ENCODE results near the gene PTMS.
A peak's percentile ranks its signal among the peaks of the same experiment; 100 is the strongest.
"Not testable (repeated sequence)": the region's sequence is repeated elsewhere in the genome, so short reads cannot be mapped to it uniquely, and the experiment has no call there.

PTMS gene, protein sequence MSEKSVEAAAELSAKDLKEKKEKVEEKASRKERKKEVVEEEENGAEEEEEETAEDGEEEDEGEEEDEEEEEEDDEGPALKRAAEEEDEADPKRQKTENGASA

GRCh38 chr12:6765634-6766581, at the start of gene PTMS:
PTMS (plus strand) TSS chr12:6766363; CDS start chr12:6766706, 343 bp downstream.
- DNase-seq = no peak

DNA sequence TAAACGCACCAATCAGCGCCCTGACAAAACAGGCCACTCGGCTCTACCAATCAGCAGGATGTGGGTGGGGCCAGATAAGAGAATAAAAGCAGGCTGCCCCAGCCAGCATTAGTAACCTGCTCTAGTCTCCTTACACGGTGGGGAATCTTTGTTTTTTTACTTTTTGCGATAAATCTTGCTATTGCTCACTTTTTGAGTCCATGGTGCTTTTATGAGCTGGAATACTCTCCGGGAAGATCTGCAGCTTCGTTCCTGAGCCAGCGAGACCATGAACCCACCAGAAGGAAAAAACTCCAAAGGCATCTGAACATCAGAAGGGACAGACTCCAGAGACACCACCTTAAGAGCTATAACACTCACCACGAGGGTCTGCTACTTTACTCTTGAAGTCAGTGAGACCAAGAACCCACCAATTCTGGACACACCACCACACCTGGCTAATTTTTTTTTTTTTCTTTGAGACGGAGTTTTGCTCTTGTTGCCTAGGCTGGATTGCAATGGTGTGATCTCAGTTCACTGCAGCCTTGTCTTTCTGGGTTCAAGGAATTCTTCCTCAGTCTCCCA, 49.2 kb upstream of the PTMS start:
- no peak for DNase-seq

GRCh38 chr12:6722863-6723262, 43.3 kb upstream of the PTMS start:
- DNase-seq = no peak

- DNase-seq = peak; percentile 91
Observed at GRCh38 chr12:6723607-6724408, 42.4 kb upstream of the PTMS start, which contains the start of gene COPS7A. COPS7A (plus strand) TSS chr12:6724046; CDS start chr12:6724657, 611 bp downstream.

DNA sequence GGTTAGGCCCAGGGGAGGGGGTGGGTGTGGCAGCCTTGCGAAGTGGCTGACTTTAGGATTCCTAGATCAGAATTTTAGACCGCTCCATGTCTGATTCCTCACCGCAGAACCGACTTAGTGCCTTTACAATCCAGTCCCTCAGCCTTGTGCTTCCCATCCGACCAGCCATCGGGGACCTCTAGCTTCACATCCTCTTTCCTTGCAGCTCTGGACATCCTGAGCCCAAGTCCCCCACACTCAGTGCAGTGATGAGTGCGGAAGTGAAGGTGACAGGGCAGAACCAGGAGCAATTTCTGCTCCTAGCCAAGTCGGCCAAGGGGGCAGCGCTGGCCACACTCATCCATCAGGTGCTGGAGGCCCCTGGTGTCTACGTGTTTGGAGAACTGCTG, 41.8 kb upstream of the PTMS start:
- no peak for DNase-seq

DNA sequence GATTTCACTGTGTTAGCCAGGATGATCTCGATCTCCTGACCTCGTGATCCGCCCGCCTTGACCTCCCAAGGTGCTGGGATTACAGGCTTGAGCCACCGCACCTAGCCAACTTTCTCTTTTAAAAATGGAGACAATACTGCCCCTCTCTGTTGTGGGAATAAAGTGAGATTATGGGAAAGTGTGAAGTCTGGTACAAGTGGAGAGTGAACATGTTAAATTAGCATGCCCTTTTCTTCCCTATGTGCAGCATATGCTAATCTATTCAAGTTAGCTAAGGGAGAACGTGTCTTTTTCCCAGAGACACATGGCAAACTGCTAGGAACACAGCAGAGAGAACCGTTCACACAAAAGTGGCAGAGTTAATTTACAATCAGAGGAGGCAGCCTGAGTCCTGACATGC, 40.8 kb upstream of the PTMS start:
- DNase-seq = no peak

- no peak for DNase-seq
Observed at GRCh38 chr12:6729186-6729585, 37.0 kb upstream of the PTMS start.

GRCh38 chr12:6730169-6730568, 36.0 kb upstream of the PTMS start:
- DNase-seq = no peak

GRCh38 chr12:6734506-6735387, 31.4 kb upstream of the PTMS start:
- DNase-seq = no peak

- peak; percentile 25 for DNase-seq
Observed at GRCh38 chr12:6735448-6736191, 30.5 kb upstream of the PTMS start.

- no peak for DNase-seq
Observed at GRCh38 chr12:6736754-6737153, 29.4 kb upstream of the PTMS start.

DNA sequence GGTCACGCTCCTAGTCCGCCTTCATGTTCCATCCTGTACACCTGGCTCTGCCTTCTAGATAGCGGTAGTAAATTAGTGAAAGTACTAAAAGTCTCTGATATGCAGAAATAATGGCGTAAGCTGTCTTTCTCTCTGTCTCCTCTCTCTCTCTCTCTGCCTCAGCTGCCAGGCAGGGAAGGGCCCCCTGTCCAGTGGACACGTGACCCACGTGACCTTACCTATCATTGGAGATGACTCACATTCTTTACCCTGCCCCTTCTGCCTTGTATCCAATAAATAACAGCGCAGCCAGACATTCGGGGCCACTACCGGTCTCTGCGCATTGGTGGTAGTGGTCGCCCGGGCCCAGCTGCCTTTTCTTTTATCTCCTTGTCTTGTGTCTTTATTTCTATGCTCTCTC, 24.1 kb upstream of the PTMS start:
- not testable (repeated sequence) for DNase-seq

DNA sequence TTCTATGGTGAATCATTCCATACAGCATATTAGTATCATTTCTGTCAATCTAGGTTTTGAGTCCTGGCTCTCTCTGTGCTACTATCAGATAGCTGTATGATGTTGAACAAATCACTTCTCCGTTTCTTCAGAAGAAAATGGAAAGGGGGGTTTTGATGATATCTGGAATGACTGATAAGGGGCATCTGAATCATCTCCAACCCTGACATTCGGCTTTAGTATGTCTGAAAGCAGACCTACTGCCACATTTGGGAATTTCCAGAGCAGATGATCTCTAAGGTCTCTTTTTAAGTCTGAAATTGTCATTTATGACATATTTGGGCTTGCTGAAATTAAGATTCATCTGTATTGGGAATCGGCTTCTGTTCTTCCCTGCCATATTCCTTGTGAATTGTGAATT, 23.3 kb upstream of the PTMS start:
- no peak for DNase-seq

DNA sequence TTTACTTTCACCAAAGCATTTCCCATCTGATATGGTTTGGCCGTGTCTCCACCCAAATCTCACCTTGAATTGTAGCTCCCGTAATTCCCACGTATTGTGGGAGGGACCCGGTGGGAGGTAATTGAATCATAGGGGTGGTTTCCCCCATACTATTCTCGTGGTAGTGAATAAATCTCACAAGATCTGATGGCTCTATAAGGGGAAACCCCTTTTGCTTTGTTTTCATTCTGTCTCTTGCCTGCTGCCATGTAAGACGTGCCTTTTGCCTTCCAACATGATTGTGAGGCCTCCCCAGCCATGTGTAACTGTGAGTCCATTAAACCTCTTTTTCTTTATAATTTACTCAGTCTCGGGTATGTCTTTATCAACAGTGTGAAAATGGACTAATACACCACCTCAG, 22.9 kb upstream of the PTMS start:
- not testable (repeated sequence) for DNase-seq

- no peak for DNase-seq
Observed at GRCh38 chr12:6745741-6746525, 20.2 kb upstream of the PTMS start.

DNA sequence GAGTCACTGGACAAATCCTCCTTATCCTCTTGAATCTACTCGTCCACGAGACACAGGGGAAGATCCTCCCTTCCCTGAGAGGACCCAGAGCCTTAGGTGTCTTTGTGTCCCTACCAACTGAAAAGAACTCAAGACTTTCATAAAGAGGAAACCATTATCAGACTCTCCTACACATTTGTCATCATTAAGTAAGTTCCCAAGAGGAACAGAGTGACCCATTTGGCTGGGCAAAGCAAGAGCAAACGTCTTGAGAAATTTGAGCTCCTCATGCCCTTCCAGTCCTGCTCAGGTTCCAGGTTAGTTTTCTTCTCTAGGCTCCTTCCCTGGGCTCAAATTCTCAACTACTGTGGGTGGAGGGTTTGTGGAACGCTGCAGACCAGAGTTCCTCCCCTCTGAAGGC, 18.9 kb upstream of the PTMS start:
- no peak for DNase-seq

DNA sequence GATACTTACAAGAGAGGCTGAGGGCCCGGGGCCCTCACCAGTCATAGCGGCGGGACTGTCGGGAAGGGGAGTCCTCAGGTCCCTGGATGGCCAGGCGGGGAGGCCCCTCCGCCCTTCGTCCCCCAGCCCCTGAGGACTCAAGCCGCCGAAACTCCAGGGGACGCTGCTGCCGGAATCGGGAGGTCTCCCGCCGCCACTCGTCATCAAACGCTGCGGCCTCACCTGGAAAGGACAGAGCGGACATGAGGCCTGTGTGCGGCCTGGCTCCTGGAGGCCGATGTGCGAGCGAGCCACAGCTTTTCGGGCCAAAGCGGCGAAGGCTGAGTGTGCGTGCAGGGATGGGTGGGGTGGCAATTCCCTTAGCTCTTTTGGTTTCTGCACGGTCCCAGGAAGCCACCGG, 17.4 kb upstream of the PTMS start:
- no peak for DNase-seq

DNA sequence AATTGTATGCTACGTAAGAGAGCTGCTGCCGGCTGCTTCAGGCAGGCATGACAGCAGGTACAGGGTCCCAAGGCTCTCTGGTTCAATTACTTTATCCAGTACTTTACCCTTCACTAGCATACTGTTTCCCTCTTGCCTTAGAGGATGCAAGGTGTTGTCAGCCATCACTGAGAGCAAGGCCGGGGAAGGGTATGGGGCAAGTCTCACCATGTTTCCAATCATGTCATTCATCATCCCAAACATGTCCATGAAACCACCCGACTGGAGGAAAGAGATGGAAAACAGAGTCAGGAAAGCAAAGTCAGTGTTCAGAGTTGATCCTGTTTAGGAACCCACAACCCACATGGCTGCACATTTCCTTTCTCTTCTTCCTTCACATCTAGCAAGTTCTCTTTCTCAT, 15.7 kb upstream of the PTMS start:
- no peak for DNase-seq

- DNase-seq = no peak
Observed at GRCh38 chr12:6751767-6752166, 14.4 kb upstream of the PTMS start.

DNA sequence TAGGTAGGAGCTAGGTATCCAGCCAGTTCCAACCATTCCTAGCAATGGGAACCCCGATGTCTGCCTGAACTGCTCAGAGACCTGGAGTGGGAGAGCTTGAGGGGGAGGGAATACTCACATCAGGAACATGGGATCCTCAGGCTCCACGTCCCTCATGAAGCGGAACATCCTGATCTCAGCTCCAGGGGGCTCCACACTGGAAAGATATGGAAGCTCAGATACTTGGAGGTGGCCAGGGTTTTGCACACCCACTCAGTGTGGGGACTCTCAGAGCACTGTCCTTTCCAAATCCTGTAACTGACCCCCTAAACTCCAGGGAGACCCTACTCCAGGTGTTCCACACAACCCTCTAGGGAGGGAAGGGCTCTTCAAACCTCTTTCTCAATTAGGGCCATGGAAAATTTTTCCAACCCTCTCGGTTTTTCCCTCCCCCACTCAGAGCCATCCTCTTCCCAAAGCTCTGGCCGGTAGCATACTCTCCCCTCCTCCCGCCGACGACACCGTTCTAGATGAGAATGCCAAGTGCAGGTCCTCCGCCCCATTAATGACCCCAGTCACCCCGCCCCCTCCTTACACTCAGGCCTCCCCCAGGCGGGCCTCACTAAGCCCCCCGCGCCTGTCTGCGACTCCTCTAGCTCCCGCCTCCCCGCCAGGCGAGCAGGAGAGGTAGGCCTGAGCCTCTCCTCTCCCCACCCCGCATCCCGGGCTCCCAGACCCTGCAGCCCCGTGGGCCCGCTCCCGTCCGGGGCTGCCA, 13.8 kb upstream of the PTMS start:
- peak; percentile 28 for DNase-seq
